GM19324 (cell line): ENCODE measurements around the gene DNAH2.

Experiments
- ATAC-seq: cut with Tn5 transposase; IDR thresholded peaks from one replicate; pipeline ENCODE4 v1.9.1; 2021; ENCODE audit warnings: mild to moderate bottlenecking, moderate library complexity; ENCODE audit not compliant: unreplicated experiment, low FRiP score

The DNAH2 gene

DNA sequence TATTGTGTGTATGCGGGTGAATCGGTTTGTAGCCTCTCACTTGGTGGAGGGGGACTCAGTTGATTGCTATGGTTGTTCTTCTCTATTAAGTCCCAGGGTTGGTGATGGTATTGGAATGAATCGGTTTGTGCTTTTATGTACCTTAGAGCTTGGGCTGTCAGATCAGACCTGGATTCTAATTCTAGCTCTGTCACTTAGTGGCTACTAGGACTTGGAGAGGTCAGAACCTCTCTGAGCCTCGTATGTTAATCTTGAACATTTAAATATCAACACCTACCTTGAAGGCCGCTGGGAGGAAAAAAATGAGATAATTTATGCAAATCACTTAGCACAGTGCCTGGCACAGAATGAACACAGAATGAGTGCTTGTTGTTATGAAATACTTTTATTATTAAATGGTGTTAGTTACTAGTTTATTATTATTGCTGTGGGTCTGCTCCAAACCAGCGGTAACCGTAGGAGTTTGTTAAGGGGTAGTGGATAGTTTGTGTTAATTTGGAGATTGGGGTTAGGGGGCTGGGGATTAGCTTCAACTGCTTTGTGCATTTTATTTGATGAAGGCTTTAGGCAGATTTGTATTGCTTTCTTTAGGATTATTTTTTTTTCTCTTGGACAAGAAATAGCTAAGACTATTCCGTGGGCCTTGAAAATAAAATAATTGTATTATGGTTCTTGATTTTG is 120.0 kb downstream of the DNAH2 start:
- ATAC-seq = no peak

DNA sequence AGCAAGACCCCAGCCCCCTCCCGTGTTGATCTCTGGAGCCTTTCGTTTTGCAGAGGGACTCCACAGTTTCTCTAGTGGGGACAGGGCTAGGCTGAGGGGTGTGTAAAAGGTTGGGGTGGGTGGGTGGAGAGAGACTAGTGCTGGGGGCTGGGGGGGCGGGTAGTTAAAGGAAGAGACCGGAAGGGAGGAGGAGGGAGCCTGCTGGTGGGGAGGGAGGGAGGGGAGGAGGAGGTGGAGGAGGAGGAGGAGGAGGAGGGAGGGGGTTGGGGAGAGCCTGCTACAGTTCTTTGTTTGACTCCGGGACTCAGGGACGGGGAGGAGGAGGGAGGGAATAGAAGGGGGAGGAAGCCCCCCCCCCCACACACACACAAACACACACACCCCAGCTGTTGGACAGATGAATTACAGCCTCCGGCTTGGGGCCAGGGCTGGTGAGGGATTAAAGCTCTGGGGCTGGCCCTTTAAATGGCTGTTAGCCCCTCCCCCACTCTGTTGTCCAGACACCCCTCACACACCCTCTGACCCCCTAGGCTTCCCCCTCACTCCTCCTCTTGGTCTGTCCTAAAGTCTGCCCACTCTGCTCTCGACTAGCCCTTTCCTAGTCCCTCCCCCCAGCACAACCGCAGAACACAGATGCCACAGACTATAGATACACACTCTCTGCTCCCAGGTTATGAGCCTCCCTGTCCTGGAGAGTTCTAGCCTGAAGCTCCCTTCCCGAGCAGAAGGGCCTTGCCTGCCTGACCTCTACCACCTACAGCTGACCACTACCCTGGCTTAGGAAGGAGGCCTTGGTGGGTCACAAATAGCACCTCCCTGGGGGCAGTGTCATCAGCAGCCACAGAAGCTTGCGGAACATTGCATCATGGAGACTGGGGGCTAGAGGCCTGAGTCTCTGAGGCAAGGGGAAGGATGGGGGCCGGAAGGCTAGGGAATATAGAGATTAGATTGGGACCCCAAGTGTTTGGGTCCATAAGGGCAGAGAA is 120.8 kb downstream of the DNAH2 start:
- ATAC-seq = no peak

DNA sequence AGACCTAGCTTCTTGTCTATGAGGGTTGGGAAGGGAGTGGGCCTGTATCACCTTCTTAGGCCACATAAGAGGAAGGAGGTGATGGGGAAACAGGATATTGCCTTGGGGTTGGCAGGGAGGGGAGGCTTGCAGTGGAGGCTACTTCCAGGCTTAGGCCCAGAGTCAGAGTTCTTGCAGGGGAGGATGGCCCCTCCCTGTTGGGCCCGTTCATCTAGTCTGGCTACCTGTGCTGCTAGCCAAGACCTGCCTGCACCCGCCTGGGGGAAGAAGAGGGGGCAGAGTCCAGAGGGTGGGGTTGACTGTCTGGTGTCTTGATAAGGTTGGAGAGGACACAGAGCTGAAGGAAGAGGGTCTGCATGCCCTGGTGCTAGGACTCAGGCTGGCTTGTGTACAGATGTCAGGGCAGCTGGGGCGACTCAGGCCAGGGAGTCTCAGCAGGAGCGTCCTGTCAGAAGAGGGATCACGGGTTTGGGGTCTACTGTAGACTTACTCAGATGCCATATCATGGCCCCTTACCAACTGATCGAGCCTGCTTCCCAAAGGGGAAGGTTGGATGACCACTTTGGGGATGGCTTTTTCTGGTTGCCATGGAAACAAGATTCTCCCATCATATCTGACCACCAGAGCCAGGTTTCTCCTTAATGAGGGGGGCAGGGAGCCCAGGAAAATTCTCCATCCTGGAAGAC is 121.8 kb downstream of the DNAH2 start:
- ATAC-seq = no peak

DNA sequence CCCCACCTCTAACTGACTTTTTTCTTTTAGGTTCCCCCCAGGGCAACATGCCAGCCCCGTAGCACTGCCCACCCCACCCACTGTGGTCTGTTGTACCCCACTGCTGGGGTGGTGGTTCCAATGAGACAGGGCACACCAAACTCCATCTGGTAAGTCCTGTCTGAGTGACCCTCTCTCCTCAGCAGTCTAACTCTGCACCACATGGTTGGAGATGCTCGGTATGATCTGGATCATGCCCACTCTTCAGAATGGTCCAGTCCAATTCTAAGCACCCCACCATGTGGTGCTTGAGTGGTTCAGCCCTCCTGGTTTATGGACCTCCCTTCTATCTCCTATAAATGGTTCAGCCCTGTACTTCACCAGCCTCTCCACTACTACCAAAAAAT is 122.3 kb downstream of the DNAH2 start:
- ATAC-seq = no peak

DNA sequence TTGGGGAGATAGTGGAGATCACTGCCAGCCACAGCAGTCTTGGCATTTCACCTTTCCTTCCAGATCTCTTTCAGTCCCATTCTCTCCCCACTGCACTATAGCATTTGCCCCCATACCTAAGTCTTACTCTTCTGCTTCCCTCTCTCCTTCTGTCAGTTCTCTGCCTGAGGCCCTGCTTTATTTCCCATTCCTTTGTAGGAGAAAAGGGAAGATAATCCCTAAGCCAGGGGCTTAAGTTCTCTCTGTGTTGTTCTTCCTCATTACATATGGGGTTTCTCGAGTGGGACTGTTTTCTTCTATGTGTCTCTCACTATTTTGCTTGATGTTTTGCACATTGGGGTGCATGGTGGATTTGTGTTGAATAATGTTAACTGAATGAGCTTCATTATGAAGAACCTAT is 122.9 kb downstream of the DNAH2 start:
- no peak for ATAC-seq

DNA sequence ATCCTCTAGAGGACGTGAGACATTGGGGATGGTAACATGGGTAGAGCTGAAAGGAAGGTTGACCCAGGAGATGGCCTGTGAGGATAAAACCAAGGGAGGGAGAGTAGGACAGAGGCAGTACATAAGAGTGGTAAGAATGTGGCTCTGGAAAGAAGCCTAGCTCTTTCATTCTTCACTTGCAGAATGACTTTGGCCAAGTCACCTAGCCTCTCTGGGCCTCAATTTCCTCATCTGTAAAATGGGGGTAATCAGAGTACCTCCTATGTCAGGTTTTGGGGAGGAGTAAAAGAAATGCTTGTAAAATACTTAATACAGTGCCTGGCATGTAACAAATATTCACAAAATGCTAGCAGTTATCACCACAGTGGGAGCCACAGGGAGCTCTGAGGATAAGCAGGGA is 123.3 kb downstream of the DNAH2 start:
- no peak for ATAC-seq

DNA sequence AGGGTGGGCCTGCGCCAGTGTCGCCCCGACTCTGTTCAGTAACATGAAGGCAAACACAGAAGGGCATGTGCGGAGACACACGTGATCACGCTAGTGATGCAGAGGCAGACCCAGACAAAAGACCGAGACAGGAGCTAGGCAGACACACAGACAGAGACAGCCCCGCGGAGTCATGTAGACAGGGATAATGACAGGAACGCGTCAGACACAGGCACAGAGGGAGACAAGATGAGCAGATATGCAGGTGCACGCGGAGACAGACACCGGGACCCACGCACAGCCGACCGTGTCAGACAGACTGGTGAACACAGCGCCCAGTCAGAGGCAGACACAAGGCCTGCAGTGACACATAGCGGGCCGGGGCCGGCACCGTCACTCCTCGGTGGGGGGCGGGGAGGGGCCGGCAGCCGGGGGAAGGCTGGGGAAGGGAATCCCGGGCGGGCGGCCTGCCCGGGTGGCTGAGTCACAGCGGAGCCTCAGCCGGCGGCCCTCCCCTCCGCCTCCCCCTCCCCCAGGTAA is 123.9 kb downstream of the DNAH2 start:
- no peak for ATAC-seq

DNA sequence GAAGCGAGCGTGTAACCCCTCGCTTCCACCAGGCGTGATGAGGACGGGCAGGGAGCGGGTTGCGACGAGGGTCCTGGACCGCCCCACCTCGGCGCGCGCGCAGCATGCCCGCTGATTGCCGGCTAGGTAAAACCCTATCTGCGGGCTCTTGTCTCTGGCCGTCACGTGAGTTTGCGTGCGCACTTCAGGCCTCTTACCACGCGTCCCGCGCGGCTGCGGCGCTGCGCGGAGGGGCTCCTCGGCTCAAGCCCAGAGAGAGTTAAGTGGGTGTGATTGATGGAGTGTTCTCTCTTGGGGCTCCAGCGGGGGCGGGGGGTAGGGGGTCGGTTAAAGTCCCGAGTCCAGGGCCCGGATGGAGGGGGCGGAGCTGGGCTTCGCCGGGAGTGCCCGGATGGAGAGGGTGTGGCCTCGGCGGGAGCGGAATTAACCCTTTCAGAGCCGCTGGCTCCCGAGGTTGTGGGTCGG is 124.4 kb downstream of the DNAH2 start:
- ATAC-seq = peak; percentile 26

DNA sequence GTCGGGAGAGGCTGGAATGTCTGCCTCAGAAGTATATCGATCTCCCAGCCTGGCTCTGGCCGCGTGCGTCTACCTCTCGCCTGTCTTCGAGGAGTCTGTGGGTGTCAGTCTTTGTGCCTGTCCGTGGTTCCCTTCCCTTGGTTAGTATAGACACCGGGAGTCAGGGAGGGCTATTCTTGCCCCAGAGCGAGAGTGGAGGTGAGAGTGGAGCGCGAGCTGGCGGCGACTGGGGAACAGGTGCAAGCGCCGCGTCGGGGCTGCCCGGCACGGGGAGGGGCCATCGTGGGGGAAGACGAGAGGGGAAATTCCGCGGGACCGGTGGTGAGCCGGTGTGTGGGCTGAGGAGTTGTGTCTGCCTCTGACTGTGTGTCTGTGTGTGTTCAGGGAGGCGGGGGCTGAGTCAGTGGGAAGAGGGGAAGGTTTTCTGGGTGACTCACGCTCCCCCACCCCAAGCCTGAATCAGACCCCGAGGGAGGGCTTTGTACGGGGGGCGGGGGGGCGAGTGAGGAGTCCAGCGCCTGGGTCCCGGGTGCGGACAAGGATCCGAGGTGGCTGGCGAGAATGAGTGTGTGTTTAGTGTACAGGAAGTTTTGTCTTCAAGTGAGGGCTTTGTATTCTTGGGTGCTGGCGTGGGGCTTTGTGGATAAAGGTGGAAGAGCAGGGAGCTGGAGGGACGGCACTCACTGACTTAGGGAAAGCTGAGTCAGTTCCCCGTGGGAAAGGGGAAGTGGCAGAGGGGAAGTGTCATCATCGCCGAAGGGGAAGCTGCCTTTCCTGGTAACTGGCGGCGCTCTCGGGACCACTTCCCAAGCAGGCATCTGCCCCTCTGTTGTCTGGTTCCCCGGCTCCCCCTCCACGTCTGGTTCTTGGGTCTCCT is 125.1 kb downstream of the DNAH2 start:
- ATAC-seq = peak; percentile 27

DNA sequence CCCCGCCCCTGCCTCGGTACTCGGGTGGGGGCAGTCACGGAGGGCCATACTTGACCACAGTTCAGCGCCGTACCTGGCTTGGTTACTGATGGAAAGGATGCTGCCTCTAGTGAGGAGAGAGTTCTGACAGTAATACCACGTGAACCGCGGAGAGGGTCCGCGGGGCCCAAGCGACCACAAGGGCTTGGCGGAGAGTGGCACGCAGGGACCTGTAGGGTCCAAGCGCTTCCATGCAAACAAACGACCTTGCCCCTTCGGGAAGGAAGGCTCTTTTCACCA is 125.7 kb downstream of the DNAH2 start:
- peak; percentile 1 for ATAC-seq

DNA sequence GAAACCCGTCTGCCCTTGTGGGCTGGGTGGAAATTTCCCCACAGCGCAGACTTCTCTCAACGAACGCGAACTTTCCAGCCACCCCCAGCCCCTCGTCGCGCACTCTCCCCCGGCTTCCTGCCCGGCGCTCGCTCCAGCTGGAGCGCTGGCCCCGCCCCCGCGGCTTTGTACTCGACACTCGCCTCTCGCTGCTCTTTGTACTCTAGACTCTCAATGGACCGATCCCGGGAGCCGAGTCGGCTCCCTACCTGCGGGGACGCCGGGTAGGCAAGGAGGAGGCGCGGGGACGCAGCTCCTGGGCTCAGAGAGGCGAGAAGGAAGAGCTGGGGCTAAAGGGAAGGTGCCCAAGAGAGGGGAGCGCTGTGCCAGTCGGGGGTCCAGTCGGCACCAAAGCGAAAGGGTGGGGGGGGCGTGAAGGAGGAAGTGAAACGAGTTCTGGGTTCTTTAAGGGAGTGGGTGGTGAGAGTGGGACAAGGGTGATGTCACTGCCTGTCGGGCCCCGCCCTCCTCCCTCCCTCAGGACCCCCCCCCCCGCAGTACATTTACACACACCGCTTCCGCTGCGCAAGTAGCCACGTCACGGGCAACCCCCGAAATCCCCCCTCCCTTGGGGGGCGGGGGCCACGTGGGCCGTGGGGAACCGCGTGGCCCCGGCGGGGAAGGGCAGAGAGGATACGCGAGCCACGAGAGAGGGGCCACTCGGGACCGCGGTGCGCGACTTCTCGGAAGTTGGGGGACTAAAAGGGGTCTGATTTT is 126.2 kb downstream of the DNAH2 start:
- ATAC-seq = peak; percentile 46

DNA sequence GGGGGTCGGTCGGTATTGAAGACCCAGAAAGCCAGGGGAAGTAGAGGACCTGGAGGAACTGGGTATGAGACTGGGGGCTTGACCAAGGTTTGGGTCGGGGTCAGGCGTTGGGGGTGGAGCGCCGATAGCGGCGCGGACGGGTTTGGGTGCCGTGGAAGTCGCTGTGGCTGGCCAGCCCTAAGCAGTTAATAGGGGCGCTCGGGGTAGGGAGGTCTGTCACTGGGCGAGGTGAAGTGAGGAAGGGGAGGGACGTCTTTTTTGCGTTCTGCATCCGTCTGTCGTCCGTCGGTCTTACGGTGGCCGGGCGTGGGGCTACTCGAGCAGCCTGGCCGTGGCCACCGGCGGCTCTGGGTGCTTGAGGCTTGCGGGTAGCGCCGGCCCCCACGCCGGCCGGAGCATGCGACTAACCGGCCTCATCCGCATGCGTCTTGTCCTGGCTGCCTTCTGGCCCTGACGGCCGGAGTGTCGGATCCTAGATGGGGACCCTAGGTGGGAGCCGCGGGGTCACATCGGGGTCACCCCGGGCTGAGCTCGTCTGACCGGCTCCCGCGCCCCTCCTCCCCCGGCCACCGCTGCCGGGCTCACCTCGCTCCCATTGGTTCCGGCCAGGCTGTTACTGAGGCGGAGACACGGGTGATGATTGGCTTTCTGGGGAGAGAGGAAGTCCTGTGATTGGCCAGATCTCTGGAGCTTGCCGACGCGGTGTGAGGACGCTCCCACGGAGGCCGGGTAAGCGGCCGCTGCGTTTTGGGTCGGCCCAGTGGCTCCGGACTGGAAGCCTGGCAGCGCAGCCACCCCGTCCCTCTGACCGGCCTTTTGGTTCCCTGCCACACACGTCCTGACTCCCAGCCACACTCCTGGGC is 127.0 kb downstream of the DNAH2 start:
- peak; percentile 46 for ATAC-seq

DNA sequence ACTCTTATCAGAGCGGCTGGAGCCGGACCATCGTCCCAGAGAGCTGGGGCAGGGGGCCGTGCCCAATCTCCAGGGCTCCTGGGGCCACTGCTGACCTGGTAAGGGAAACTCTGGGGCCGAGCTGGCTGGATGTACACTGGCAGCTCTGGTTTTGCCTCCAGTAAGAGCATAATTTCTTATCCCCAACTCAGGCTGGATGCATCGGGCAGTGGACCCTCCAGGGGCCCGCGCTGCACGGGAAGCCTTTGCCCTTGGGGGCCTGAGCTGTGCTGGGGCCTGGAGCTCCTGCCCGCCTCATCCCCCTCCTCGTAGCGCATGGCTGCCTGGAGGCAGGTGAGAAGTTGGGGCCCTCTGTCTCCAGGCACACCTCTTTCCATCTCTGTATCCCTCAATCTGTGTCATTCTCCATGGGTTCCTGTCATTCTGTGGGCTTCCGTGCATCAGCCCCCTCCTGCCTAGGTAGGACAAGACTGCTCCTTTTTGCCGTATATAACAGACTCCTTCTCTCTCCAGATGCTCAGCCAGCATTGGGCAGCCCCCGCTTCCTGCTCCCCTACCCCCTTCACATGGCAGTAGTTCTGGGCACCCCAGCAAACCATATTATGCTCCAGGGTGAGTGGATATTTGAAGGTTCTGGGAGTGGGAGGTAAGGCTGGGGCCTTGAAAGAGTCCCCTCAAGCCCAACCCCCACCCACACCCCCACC is 128.0 kb downstream of the DNAH2 start:
- no peak for ATAC-seq

DNA sequence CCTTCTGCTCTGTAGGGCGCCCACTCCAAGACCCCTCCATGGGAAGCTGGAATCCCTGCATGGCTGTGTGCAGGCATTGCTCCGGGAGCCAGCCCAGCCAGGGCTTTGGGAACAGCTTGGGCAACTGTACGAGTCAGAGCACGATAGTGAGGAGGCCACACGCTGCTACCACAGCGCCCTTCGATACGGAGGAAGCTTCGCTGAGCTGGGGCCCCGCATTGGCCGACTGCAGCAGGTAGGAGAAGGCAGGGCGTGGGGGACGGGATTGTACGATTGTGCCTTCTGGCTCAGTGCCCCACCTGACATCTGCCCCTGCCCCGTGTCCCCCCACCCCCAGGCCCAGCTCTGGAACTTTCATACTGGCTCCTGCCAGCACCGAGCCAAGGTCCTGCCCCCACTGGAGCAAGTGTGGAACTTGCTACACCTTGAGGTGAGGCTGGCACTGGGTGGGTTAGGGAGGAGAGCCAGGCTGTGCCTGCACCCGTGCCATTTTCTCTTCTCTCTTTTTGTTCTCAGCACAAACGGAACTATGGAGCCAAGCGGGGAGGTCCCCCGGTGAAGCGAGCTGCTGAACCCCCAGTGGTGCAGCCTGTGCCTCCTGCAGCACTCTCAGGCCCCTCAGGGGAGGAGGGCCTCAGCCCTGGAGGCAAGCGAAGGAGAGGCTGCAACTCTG is 128.7 kb downstream of the DNAH2 start:
- no peak for ATAC-seq

DNA sequence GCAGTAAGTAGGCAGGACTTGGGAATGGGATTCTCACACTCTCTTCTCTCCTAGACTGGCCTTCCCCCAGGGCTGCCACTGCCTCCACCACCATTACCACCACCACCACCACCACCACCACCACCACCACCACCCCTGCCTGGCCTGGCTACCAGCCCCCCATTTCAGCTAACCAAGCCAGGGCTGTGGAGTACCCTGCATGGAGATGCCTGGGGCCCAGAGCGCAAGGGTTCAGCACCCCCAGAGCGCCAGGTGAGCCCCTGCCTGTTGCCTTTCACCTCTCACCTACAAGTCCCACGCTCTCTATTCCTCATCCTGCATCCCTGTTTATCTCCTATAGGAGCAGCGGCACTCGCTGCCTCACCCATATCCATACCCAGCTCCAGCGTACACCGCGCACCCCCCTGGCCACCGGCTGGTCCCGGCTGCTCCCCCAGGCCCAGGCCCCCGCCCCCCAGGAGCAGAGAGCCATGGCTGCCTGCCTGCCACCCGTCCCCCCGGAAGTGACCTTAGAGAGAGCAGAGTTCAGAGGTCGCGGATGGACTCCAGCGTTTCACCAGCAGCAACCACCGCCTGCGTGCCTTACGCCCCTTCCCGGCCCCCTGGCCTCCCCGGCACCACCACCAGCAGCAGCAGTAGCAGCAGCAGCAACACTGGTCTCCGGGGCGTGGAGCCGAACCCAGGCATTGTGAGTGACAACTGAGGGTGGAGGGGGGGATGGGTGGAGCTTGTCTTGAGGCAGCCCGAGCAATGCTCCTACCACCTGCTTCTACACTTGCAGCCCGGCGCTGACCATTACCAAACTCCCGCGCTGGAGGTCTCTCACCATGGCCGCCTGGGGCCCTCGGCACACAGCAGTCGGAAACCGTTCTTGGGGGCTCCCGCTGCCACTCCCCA is 129.5 kb downstream of the DNAH2 start:
- ATAC-seq = no peak

DNA sequence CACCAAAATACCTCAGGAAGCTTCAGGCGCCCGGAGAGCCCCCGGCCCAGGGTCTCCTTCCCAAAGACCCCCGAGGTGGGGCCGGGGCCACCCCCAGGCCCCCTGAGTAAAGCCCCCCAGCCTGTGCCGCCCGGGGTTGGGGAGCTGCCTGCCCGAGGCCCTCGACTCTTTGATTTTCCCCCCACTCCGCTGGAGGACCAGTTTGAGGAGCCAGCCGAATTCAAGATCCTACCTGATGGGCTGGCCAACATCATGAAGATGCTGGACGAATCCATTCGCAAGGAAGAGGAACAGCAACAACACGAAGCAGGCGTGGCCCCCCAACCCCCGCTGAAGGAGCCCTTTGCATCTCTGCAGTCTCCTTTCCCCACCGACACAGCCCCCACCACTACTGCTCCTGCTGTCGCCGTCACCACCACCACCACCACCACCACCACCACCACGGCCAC is 130.6 kb downstream of the DNAH2 start:
- ATAC-seq = no peak
